GM20000 (cell line): ENCODE measurements around the gene EVL.
A peak's percentile ranks its signal among the peaks of the same experiment; 100 is the strongest.
"Not testable (repeated sequence)": the region's sequence is repeated elsewhere in the genome, so short reads cannot be mapped to it uniquely, and the experiment has no call there.

Source experiments
- DNase-seq: peaks from one replicate; pipeline ENCODE4 v3.0.0; 2012; ENCODE audit warnings: low spot score
- CTCF ChIP-seq: IDR thresholded peaks from 2 replicates; pipeline ENCODE4 v1.5.1; 2012; ENCODE audit warnings: mild to moderate bottlenecking, control low read depth; ENCODE audit errors: extremely low read depth, missing control alignments

Gene EVL

DNA sequence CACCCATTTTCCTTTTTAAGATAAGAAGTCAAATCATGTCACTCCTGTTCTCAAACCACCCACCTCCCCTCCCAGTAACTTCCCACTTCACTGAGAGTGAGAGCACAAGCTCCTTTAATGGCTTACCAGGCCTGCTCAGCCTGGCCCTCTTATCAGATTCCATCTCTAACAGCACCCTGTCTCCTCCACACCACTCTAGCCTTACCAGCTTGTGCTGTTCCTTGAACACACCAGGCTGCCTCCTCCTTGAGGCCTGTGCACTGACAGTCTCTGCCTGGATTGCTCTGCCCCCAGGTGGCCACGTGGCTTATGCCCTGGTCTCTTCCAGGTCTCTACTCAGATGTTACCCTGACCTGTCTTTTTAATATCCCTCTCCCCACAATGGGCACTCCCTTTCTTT is 40.1 kb upstream of the EVL start:
- DNase-seq, result peak; percentile 52
- TF ChIP-seq CTCF, result peak; percentile 18

- DNase-seq, result no peak
- no peak for TF ChIP-seq CTCF
Observed at GRCh38 chr14:100027771-100028490, 37.3 kb upstream of the EVL start.

DNA sequence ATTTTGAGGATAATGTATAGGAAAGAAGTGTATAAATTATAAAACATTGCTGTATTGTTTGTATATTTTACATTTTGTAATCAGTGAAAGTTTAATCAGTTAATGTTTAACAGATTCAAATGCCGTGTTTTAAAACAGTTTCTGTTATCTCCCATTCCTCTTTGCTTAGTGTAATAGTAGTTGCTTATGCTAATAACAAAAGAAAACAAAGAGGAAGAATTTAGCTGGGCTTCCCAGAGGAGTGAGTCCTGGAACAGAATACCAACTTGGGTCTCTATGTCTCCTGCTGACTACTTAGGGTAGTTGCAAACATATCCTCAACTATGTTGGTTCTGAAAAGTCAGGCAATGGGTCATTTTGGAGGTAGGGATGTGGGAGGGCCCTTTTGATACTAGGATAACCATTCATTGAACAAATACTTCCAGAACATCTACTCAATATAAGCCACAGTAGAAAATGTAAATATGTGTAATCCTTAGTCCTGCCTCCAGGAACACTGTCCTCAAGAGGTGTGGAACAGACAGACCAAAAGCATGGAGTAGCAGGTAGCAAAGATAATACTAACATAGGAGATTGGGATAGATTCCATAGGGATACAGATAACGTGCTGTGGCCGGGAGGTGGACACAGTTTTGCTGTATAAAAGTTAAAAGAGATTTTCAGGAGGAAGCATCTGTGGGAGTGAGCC is 36.1 kb upstream of the EVL start:
- no peak for TF ChIP-seq CTCF

GRCh38 chr14:100030006-100030405 is 35.2 kb upstream of the EVL start:
- DNase-seq, result not testable (repeated sequence)

More for the DNA sequence above, 36.1 kb upstream of the EVL start:
- DNase-seq, result no peak

DNA sequence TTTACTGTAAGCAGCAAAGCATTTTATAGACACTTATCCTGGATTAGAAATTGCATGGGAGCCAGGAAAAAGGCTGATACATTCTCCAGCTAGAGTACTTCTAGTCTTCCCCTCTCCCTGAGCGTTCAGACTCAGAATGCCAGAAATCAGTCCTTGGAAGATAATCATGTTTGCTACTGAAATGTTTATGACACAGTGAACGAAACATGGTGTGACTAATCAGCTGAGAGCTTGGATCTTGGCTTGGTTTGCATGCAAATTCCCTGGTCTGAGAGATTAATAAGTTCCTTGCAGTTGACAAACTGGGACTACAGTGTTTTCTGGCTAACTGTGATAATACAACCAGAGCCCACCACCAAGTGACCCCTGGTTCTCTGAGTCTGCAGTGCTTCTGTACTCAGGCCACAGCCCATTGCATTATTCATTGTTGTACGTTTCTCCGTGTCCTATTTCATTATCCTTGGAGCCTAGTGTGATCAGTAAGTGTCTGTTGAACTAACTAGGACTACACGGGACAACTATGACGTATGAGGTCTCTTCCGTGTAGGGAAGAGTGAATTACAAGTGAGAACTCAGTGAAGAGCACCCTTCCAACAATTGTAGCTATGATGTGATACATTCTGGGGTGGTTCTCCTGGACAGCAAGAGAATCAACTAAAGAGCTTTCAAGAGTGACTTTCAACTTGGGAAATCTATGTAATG is 34.6 kb upstream of the EVL start:
- no peak for DNase-seq
- TF ChIP-seq CTCF, result no peak

DNA sequence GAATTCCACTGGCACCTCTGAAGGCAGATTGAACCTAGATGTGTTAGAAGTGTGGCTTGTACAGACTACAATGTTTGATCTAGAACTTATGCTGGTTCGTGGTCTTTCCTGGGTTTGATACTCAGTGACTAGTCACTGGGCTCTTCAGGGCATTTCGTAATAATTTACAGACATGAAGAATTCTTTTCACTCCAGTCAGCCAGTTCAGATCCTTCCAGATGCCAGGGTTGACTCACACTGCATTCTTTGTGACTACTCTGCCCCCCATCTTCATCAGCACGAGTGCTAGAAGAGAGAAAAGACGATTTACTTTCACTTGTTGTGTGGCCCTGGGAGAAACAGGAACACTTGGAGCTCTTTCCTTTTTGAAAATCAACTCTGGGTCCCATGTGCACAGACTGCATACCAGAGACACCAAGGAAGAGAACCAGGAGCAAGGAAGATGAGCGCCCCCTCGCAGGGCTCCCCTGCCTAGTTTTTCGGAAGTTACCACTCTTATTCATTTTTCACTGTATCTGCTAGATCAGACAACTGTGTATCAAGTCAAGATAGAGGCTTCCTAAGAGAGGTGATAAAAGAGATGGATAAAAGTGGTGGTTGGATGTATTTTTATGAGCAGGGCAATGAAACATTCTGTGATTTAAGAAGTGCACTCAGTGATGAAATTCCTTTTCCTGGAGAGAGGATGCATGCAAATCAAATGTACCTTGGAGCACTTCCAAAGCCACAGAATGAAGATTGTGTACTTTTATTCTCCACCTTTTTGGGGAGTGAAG is 33.5 kb upstream of the EVL start:
- no peak for DNase-seq
- TF ChIP-seq CTCF, result no peak

GRCh38 chr14:100032738-100033137 is 32.5 kb upstream of the EVL start:
- no peak for DNase-seq
- no peak for TF ChIP-seq CTCF
